IMR-90 (cell line): ENCODE results near the gene DEFB131A.
"Not testable (repeated sequence)": the region's sequence is repeated elsewhere in the genome, so short reads cannot be mapped to it uniquely, and the experiment has no call there.

Source experiments
- BHLHE40 ChIP-seq: fragments of 150-350 bp; IDR thresholded peaks from 2 replicates; pipeline ENCODE4 v1.6.1; 2016; ENCODE audit warnings: mild to moderate bottlenecking, low read depth, low read length
- NFE2L2 ChIP-seq: fragments of 150-350 bp; IDR thresholded peaks from 2 replicates; pipeline ENCODE4 v1.6.1; 2016; ENCODE audit warnings: low read depth, mild to moderate bottlenecking, low read length
- POLR2A ChIP-seq: IDR thresholded peaks from 2 replicates; pipeline ENCODE4 v1.6.1; 2012; ENCODE audit warnings: mild to moderate bottlenecking, low read depth, low read length
- SMC3 ChIP-seq: fragments of 150-350 bp; IDR thresholded peaks from 2 replicates; pipeline ENCODE4 v1.6.1; 2016; ENCODE audit warnings: low read depth, mild to moderate bottlenecking, antibody characterized with exemption, low read length, moderate library complexity
- TF ChIP-seq, protein P1 (sequence below): conservative IDR thresholded peaks from 2 replicates; pipeline ENCODE4 v1.5.1; 2012; ENCODE audit warnings: mild to moderate bottlenecking, low read depth, low read length, improper control_type of control experiment
- TF ChIP-seq, protein P2 (sequence below): fragments of 150-350 bp; IDR thresholded peaks from 2 replicates; pipeline ENCODE4 v1.6.1; 2016; ENCODE audit warnings: low read depth, mild to moderate bottlenecking, low read length, moderate library complexity, borderline replicate concordance

DNA sequence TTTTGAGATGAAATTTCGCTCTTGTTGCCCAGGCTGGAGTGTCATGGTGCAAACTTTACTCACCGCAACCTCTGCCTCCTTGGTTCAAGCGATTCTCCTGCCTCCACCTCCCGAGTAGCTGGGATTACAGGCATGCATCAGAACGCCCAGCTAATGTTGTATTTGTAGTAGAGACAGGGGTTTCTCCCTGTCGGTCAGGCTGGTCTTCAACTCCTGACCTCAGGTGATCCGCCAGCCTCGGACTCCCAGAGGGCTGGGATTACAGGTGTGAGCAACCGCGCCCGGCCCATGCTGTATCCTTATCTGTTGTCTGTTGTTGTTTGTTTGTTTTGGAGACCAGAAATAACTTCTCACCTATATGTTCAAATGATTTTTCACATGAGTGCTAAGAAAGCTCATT is 42.7 kb downstream of the DEFB131A start:
- TF ChIP-seq POLR2A, NFE2L2, BHLHE40, SMC3: not testable (repeated sequence)
- TF ChIP-seq, protein P1, sequence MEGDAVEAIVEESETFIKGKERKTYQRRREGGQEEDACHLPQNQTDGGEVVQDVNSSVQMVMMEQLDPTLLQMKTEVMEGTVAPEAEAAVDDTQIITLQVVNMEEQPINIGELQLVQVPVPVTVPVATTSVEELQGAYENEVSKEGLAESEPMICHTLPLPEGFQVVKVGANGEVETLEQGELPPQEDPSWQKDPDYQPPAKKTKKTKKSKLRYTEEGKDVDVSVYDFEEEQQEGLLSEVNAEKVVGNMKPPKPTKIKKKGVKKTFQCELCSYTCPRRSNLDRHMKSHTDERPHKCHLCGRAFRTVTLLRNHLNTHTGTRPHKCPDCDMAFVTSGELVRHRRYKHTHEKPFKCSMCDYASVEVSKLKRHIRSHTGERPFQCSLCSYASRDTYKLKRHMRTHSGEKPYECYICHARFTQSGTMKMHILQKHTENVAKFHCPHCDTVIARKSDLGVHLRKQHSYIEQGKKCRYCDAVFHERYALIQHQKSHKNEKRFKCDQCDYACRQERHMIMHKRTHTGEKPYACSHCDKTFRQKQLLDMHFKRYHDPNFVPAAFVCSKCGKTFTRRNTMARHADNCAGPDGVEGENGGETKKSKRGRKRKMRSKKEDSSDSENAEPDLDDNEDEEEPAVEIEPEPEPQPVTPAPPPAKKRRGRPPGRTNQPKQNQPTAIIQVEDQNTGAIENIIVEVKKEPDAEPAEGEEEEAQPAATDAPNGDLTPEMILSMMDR, result not testable (repeated sequence)
- TF ChIP-seq, protein P2, sequence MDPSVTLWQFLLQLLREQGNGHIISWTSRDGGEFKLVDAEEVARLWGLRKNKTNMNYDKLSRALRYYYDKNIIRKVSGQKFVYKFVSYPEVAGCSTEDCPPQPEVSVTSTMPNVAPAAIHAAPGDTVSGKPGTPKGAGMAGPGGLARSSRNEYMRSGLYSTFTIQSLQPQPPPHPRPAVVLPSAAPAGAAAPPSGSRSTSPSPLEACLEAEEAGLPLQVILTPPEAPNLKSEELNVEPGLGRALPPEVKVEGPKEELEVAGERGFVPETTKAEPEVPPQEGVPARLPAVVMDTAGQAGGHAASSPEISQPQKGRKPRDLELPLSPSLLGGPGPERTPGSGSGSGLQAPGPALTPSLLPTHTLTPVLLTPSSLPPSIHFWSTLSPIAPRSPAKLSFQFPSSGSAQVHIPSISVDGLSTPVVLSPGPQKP, result not testable (repeated sequence)
